ENCODE measurements around the gene SLC7A11.

GRCh38 chr4:138232364-138232763 lies 9.8 kb downstream of the SLC7A11 start:
- no peak for TF ChIP-seq CTCF (conservative IDR thresholded peaks at IDR 0.05; ENCODE audit: low read depth in 2 of 2)
- TF ChIP-seq REST (IDR thresholded peaks at IDR 0.05; ENCODE audit: unreplicated experiment), result no peak
- no peak for TF ChIP-seq EZH2 (IDR thresholded peaks at IDR 0.05; ENCODE audit: low read depth, unreplicated experiment)
- no peak for TF ChIP-seq ETS1 (IDR thresholded peaks at IDR 0.05)
- TF ChIP-seq EZH2phosphoT487 (IDR thresholded peaks at IDR 0.05; ENCODE audit: unreplicated experiment), result no peak
- TF ChIP-seq POLR2AphosphoS5 (IDR thresholded peaks at IDR 0.05; ENCODE audit: low read depth), result no peak
- TF ChIP-seq CREB1 (CRISPR knock-in tag; IDR thresholded peaks at IDR 0.05; ENCODE audit: low read depth), result no peak
- no peak for TF ChIP-seq STAT1 (IDR thresholded peaks at IDR 0.05; ENCODE audit: unreplicated experiment)
- TF ChIP-seq JUNB (IDR thresholded peaks at IDR 0.05; ENCODE audit: unreplicated experiment), result no peak

Data from GM23338 (cell line).